Tibial artery (tissue), 4 donors: ENCODE results near the gene EDAR.

Source experiments
- DNase-seq, 2 donors: peaks; one replicate each; pipeline ENCODE4 v3.0.0-alpha.2; 2019
- H3K27ac ChIP-seq, 2 donors: fragments of 200-600 bp; sonication (generic) in 1 of 2; 1 replicate in 1 of 2; 2 replicates in 1 of 2; pipeline ENCODE4 v1.5.1; 2018 to 2019; ENCODE audit warnings: mild to moderate bottlenecking in 1 of 2
- H3K27me3 ChIP-seq, 2 donors: fragments of 200-600 bp; sonication (generic) in 1 of 2; one replicate each; pipeline versions ENCODE4 v1.5.1 to v1.6.0; 2016 to 2019
- H3K36me3 ChIP-seq, 3 donors: fragments of 200-600 bp; sonication (generic) in 2 of 3; one replicate each; pipeline ENCODE4 v1.5.1; 2016 to 2019; ENCODE audit warnings: mild to moderate bottlenecking in 2 of 3
- H3K4me1 ChIP-seq, 4 donors: fragments of 200-600 bp; sonication (generic) in 2 of 4; 1 replicate in 3 of 4; 2 replicates in 1 of 4; pipeline ENCODE4 v1.5.1; 2016 to 2019
- H3K4me3 ChIP-seq, 2 donors: fragments of 200-600 bp; sonication (generic) in 1 of 2; 1 replicate in 1 of 2; 2 replicates in 1 of 2; pipeline ENCODE4 v1.5.1; 2018 to 2019; ENCODE audit warnings: mild to moderate bottlenecking in 2 of 2
- H3K9me3 ChIP-seq, 3 donors: fragments of 200-600 bp; sonication (generic) in 1 of 3; one replicate each; pipeline ENCODE4 v1.5.1; 2016 to 2019
- CTCF ChIP-seq, 2 experiments: fragments of 200-600 bp in 1 of 2; fragments of 450-650 bp in 1 of 2; IDR thresholded peaks; one replicate each; pipeline ENCODE4 v1.5.1; 2017 to 2019; ENCODE audit warnings: antibody characterized with exemption in 2 of 2, mild to moderate bottlenecking in 1 of 2, moderate library complexity in 1 of 2
- intact Hi-C: fragments of 100-400 bp; cut with DNase I; formaldehyde crosslinking; loops from one replicate; pipeline ENCODE4 v1.15.0; 2023; ENCODE audit warnings: low total_unique reads

Gene EDAR

GRCh38 chr2:108927405-108927804, 61.6 kb downstream of the EDAR start:
- Histone ChIP-seq H3K4me1 (no peaks in the 10 kb centered on the region), H3K9me3 (no peaks in the 10 kb centered on the region), H3K36me3 (no peaks in the 10 kb centered on the region), H3K27ac (no peak overlapping the region), H3K4me3 (no peak overlapping the region), H3K27me3 (peaks cover 0 to 21% of the 10 kb centered on the region in 2 donors)
- intact Hi-C loops: loop anchor here (10.0 kb wide), 1 partner anchor 587 kb away; no protein-coding TSS in a partner anchor
- DNase-seq: no peak
- TF ChIP-seq CTCF (IDR thresholded peaks at IDR 0.05): no peak

- no peak for DNase-seq
- intact Hi-C loops: loop anchor here (10.0 kb wide), 1 partner anchor 588 kb away; no protein-coding TSS in a partner anchor
- H3K36me3 ChIP-seq: no peaks in the 10 kb centered on the region
- H3K27ac ChIP-seq: no peak overlapping the region
- H3K4me3 ChIP-seq: no peak overlapping the region
- peaks cover 0 to 21% of the 10 kb centered on the region in 2 donors for H3K27me3 ChIP-seq
- no peaks in the 10 kb centered on the region for H3K9me3 ChIP-seq
- TF ChIP-seq CTCF (IDR thresholded peaks at IDR 0.05): no peak
- H3K4me1 ChIP-seq: no peaks in the 10 kb centered on the region
Measured at GRCh38 chr2:108926561-108927380, 62.2 kb downstream of the EDAR start.

- Histone ChIP-seq H3K9me3 (no peaks in the 10 kb centered on the region), H3K27me3 (peaks cover 0 to 13% of the 10 kb centered on the region in 2 donors), H3K4me1 (no peaks in the 10 kb centered on the region), H3K27ac (no peak overlapping the region), H3K4me3 (no peak overlapping the region), H3K36me3 (no peaks in the 10 kb centered on the region)
- intact Hi-C loops: loop anchor here (10.0 kb wide), 1 partner anchor 589 kb away; no protein-coding TSS in a partner anchor
- no peak for TF ChIP-seq CTCF (IDR thresholded peaks at IDR 0.05)
- DNase-seq: peak in 1 of 2 donors; percentile 39
Measured at GRCh38 chr2:108925735-108926134, 63.3 kb downstream of the EDAR start.

GRCh38 chr2:108925286-108925685, 63.7 kb downstream of the EDAR start:
- no peak for TF ChIP-seq CTCF (IDR thresholded peaks at IDR 0.05)
- Histone ChIP-seq H3K27me3 (peaks cover 0 to 8% of the 10 kb centered on the region in 2 donors), H3K36me3 (no peaks in the 10 kb centered on the region), H3K4me1 (no peaks in the 10 kb centered on the region), H3K27ac (no peak overlapping the region), H3K4me3 (no peak overlapping the region), H3K9me3 (no peaks in the 10 kb centered on the region)
- intact Hi-C loops: loop anchor here (10.0 kb wide), 1 partner anchor 590 kb away; no protein-coding TSS in a partner anchor
- peak in 1 of 2 donors; percentile 39 for DNase-seq

GRCh38 chr2:108924580-108925251, 64.3 kb downstream of the EDAR start:
- Histone ChIP-seq H3K4me3 (no peak overlapping the region), H3K4me1 (no peaks in the 10 kb centered on the region), H3K27me3 (peaks cover 0 to 4% of the 10 kb centered on the region in 2 donors), H3K9me3 (no peaks in the 10 kb centered on the region), H3K27ac (no peak overlapping the region), H3K36me3 (no peaks in the 10 kb centered on the region)
- TF ChIP-seq CTCF (IDR thresholded peaks at IDR 0.05): no peak
- intact Hi-C loops: loop anchor here (10.0 kb wide), 1 partner anchor 590 kb away; no protein-coding TSS in a partner anchor
- peak in 1 of 2 donors; percentile 27 for DNase-seq
